ENCODE measurements around the gene PTGIS.
"Not testable (repeated sequence)": the region's sequence is repeated elsewhere in the genome, so short reads cannot be mapped to it uniquely, and the experiment has no call there.

Gene PTGIS

GRCh38 chr20:49567421-49568277, at the start of gene PTGIS:
Gene PTGIS, minus strand, starts transcription at chr20:49568137. Its CDS starts 21 bp downstream, at chr20:49568116.
- peak; percentile 42 for DNase-seq (ENCODE audit: low spot score)

DNA sequence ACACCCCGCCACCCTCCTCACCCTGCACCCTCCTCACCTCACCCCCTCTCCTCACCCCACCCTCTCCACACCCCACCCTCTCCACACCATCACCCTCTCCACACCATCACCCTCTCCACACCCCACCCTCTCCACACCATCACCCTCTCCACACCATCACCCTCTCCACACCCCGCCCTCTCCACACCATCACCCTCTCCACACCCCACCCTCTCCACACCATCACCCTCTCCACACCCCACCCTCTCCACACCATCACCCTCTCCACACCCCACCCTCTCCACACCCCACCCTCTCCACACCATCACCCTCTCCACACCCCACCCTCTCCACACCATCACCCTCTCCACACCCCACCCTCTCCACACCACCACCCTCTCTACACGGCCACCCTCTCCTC, 49.5 kb upstream of the PTGIS start:
- DNase-seq (ENCODE audit: low spot score), result not testable (repeated sequence)

DNA sequence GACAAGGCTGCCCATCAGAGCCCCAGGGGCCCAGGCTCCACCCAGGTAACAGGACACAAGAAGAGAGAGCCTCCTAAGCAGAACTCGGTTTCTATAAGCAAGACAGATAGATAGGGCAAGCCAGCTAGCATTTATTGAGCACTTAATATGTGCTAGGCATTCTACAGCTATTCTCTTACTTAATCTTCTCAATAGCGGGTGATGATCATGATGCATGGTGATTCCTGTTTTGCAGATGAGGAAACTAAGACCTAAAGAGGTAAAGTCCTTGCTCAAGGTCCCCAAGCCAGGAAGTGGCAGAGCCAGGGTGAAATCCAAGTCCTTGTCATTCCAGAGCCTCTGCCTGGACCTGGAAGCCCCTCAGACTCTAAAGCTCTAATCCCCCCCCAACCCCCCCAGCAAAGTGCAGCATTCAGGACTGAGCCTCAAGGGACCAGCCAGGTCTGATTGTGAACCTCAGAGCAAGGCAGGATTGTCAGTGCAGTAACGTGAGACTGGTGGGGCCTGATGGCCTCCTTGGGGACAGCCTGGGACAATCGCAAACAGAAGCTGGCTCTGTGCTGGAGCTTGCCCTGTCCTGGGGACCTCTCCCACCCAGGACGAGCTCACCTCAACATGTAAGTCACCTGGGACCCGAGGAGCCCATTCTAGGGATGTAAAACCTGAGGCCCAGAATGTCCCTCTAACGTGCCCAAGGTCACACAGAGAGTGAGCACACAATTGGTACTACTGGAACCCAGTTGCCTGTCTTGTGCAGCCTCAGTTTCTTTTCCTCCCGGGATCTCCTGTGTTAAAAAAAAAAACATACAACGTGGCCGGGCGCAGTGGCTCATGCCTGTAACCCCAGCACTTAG, 48.4 kb upstream of the PTGIS start:
- no peak for DNase-seq (ENCODE audit: low spot score)

DNA sequence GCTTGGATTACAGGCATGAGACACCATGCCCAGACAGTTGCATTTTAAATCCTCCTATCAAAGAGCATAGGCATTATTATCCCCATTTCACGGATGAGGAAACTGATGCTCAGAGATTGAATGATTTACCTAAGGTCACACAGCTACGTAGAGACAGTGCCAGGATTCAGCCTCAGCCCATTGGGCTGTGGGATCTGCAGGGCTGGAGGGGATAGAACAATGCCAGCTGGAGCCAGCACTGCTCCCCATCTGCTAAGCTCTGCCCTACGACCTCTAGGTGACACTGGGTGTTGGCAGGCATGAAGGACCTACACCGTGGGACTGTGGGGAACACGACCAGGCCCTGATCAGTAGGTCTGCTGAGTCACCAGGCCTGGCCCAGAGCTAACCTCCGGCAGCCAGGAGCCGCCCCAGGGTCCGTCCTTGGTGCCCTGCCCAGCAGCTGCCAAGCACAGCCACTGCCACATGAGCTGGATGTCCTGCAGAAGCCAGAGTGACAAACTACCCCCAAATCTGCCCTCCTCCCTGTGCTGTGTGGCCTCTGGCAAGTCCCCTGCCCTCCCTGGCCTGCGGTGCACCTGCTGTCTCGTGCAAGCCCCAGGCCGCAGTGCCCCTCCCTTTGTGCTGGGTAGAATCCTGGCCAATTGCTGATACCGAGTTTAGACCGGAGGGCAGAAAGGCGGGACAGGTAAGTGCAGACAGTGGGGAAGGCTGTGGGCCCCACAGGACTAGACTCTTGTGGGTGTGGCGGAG, 47.6 kb upstream of the PTGIS start:
- DNase-seq (ENCODE audit: low spot score), result no peak

GRCh38 chr20:49615051-49615400, 47.1 kb upstream of the PTGIS start:
- not testable (repeated sequence) for DNase-seq (ENCODE audit: low spot score)

GRCh38 chr20:49614338-49615050, 46.6 kb upstream of the PTGIS start:
- no peak for DNase-seq (ENCODE audit: low spot score)

GRCh38 chr20:49612127-49612738, 44.3 kb upstream of the PTGIS start:
- no peak for DNase-seq (ENCODE audit: low spot score)

DNA sequence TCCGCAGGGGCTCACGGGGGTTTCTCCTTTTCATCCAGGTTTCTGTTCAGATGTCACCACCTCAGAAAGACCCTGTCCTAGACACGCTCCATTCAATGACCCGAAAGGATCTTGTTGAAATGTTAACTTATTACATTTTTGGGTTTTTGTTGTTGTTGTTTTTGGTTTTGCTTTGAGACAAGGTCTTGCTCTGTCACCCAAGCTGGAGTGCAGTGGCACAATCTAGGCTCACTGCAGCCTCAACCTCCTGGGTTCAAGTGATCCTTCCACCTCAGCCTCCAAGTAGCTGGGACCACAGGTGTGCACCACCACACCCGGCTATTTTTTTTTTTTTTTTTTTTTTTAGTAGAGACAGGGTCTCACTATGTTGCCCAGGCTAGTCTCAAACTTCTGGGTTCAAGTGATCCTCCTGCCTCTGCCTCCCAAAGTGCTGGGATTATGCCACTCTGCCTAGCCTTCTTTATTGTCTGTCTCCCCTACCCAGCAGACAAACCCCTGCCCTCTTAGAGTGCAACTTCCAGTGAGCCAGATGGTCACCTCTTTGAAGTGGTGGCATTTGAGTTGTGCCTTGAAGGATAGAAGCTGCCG, 43.7 kb upstream of the PTGIS start:
- not testable (repeated sequence) for DNase-seq (ENCODE audit: low spot score)

- DNase-seq (ENCODE audit: low spot score), result peak; percentile 91
Observed at GRCh38 chr20:49610691-49611538, 43.0 kb upstream of the PTGIS start.

DNA sequence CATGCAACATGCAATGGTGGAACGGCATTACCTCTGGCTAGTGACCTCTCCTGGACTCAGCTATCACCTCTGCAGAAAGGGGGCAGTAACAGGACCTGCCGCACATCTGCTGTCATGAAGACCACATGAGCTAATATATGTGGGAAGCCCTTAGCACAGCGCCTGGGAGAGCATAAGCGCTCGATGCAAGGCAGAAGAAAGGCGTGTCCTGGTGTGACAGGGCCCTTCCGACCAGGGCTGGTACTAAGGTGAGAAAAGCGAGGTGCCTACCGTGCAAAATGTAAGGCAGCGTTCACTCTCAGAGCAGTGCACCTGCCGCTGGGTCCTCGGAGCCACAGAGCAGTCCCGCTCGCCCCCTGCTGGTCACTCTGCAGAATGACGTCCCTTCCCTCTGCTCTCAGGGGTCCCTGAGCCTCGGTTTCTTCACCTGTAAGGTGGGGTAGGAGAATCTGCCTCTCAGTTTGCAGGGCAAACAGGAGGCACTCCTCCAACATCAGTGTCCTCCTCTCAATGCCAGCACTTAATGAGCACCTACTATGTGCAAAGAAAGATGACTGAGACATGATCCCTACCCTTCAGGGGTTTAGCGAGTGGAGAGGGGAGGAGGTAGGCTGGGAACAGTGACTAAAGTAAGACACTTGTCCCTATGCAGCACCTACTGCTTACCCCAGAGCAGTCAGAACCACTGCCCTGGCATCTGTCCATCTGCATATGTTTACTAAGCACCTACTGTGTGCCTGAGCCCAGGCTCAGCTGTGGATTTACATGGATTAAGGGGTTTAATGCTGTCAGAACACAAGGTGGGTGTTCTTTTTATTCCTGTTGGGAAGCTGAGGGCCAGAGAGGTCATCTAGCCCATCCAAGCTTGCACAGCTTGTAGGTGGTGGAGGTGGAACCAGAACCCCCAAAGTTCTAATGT, 41.1 kb upstream of the PTGIS start:
- DNase-seq (ENCODE audit: low spot score), result peak; percentile 85

- DNase-seq (ENCODE audit: low spot score), result no peak
Observed at GRCh38 chr20:49607568-49607967, 39.6 kb upstream of the PTGIS start.

DNA sequence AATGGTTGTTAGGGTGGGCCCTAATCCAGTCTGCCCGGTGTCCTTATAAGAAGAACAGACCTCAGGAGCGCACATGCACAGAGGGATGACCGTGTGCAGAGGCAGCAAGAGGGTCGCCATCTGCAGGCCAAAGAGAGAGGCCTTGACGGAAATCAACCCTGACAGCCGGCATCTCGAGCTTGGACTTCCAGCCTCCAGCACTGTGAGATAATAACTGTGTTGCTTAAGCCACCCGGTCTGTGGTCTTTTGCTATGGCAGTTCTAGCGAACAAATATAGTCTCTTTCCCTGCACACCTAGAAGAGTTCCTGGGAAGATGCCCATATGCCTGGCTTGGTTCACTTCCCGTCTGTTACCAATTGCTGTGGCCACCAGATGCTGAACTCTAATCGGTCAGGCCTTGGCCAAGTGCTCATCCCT, 35.3 kb upstream of the PTGIS start:
- DNase-seq (ENCODE audit: low spot score), result peak; percentile 47

DNA sequence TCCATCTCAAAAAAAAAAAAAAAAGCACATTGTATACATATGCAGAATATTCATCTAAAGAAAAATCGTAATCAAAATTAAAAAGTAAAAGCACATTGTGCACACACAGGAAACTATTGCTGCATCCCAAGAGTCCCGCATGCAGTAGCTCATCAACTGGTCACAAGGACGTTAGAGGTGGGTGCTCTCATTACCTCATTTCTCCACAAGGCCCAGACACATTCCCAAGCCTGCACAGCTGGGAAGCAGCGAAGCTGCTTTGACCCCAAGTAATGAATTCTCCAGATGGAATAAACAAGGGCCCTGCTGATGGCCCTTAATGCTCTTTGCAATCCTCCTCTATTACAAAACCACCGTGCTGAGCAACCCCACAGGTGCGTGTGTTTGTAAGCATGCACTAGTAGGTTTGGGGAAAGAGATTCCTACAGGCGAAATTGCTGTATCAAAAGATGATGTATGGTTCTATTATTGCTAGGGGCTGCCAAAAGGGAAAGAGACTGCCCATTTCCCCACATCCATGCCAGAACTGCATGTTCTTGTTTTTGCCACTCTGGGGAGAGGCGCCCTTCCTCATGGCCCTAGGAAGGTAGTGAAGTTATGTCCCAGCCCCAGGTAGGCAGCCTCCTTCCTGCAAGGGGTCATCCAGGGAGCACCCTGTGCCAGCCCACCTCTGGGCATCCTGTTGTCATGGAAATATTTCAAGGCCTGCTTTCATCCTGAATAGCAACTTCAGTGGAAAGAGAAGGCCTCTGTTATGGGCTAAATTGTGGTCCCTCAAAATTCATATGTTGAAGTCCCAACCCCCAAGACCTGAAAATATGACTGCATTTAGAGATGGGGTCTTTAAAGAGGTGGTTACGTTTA, 34.6 kb upstream of the PTGIS start:
- DNase-seq (ENCODE audit: low spot score), result no peak

- no peak for DNase-seq (ENCODE audit: low spot score)
Observed at GRCh38 chr20:49601153-49601924, 33.4 kb upstream of the PTGIS start.

DNA sequence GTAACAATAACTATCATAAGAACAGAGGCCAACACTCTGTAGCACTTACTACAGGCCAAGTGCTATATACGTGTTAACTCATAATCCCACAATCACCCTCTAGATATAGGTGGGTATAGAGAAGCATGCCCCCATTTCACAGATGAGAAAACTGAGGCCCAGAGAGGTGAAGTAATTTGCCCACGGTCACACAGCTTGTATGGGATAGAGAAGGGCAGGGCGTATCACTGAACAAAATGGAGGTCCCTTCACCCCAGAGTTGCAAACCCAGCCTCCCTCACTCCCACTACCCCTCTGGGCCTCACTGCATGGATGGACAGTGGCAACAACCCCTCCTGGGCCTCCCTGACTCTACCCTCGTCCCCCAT, 31.8 kb upstream of the PTGIS start:
- no peak for DNase-seq (ENCODE audit: low spot score)

DNA sequence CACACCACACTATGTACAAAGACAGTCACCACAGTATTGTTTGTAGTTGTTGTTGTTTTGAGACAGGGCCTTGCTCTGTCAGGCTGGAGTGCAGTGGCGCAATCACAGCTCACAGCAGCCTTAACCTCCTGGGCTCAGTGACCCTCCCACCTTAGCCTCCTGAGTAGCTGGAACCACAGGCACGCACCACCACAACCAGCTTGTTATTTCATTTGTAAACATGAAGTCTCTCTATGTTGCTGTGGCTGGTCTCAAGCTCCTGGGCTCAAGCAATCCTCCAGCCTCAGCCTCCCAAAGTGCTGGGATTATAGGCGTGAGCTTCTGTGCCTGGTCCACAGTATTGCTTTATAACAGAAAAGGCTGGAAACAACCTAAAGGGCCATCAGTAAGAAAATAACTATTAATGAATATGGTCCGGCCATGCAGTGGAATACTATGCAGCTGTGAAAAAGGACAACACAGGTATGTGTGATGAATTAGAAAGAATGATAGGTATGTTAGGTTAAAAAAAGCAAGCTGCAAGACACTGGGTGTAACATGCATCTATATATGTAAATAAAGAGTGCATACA, 30.0 kb upstream of the PTGIS start:
- DNase-seq (ENCODE audit: low spot score), result no peak
